Right lobe of liver (tissue), 6 donors: Measurements from ENCODE around the gene MAP2K4. TPM values are rescaled to one million over a fixed set of nuclear protein-coding genes. Genes with fewer than 3 reads are reported as not detected.

Experiments used
- ATAC-seq, 4 donors: fragments of 200-7000 bp; cut with Tn5 transposase; one replicate each; pipeline ENCODE4 v1.9.1; 2020; ENCODE audit warnings: mild to moderate bottlenecking in 4 of 4, moderate library complexity in 4 of 4
- DNase-seq, 3 donors: peaks; one replicate each; pipeline ENCODE4 v3.0.0-alpha.2; 2020
- H3K27ac ChIP-seq, 3 donors: fragments of 200-600 bp; one replicate each; pipeline ENCODE4 v1.8.0; 2022
- H3K27me3 ChIP-seq, 2 donors: fragments of 200-600 bp; one replicate each; pipeline ENCODE4 v1.8.0; 2022
- H3K36me3 ChIP-seq, 4 donors: fragments of 200-600 bp; sonication (generic) in 1 of 4; one replicate each; pipeline versions ENCODE4 v1.5.1 to v1.8.0; 2017 to 2022; ENCODE audit warnings: control low read depth in 1 of 4
- H3K4me1 ChIP-seq, 4 donors: fragments of 200-600 bp; sonication (generic) in 1 of 4; one replicate each; pipeline versions ENCODE4 v1.5.1 to v1.8.0; 2017 to 2022; ENCODE audit warnings: control low read depth in 1 of 4
- H3K4me3 ChIP-seq, 3 donors: fragments of 200-600 bp; one replicate each; pipeline ENCODE4 v1.8.0; 2022
- H3K9me3 ChIP-seq, 4 donors: fragments of 200-600 bp; sonication (generic) in 1 of 4; one replicate each; pipeline versions ENCODE4 v1.5.1 to v1.8.0; 2017 to 2022; ENCODE audit warnings: control low read depth in 1 of 4
- POLR2A ChIP-seq: fragments of 450-650 bp; IDR thresholded peaks from one replicate; pipeline ENCODE4 v1.6.1; 2017; ENCODE audit warnings: antibody characterized with exemption, mild to moderate bottlenecking
- WGBS: methylation state at CpG from one replicate; pipeline ENCODE4 v1.1.6; 2018; ENCODE audit warnings: low coverage, low lambda C conversion rate; ENCODE audit not compliant: insufficient coverage; ENCODE audit errors: missing lambda C conversion rate; 5-methylcytosine and 5-hydroxymethylcytosine counted together
- intact Hi-C, 2 donors: fragments of 100-400 bp; cut with DNase I; formaldehyde crosslinking; loops; one replicate each; pipeline versions ENCODE4 v1.11.2 to v1.14.1; 2022
- total RNA-seq, 6 experiments: library from RNA; depleted of rRNA in 2 of 6; stranded (reverse); fragments of >200 nt in 2 of 6; fragmentation: NEBNext Ultra II Directional in 3 of 6; extraction: Animal tissue kit (Norgen Biotek cat#: 25700) in 3 of 6; gene quantifications; one replicate each; pipeline versions ENCODE4 v1.1.0 to v1.2.4, GENCODE V29; 2016 to 2023
- TF ChIP-seq, protein P1 (sequence below), 4 donors: fragments of 200-600 bp in 3 of 4; fragments of 450-650 bp in 1 of 4; IDR thresholded peaks; one replicate each; pipeline versions ENCODE4 v1.5.1 to v1.8.0; 2016 to 2022; ENCODE audit warnings: antibody characterized with exemption in 4 of 4, mild to moderate bottlenecking in 2 of 4
- donor health status: DM: no; HTN: yes; CAD: no.
- donor health status: DM: no; HTN: no; CAD: no.
- donor health status: DM: no; HTN: no; CAD: no.
- donor health status: DM: no; HTN: yes; CAD: no.
- donor health status: DM: no; HTN: yes; CAD: no.

MAP2K4 gene
- total RNA-seq, 6 experiments from 2014 or later, result 14.9 to 23.7 (median 18.7) TPM

- Histone ChIP-seq H3K27ac (no peak overlapping the region), H3K9me3 (peaks cover 0 to 3% (median 0%) of the 10 kb centered on the region in 4 donors), H3K4me3 (no peak overlapping the region), H3K4me1 (no peaks in the 10 kb centered on the region), H3K36me3 (peaks cover 0 to 8% (median 4%) of the 10 kb centered on the region in 4 donors), H3K27me3 (no peaks in the 10 kb centered on the region)
- DNase-seq, result no peak
- TF ChIP-seq POLR2A, result no peak
- TF ChIP-seq, protein P1, sequence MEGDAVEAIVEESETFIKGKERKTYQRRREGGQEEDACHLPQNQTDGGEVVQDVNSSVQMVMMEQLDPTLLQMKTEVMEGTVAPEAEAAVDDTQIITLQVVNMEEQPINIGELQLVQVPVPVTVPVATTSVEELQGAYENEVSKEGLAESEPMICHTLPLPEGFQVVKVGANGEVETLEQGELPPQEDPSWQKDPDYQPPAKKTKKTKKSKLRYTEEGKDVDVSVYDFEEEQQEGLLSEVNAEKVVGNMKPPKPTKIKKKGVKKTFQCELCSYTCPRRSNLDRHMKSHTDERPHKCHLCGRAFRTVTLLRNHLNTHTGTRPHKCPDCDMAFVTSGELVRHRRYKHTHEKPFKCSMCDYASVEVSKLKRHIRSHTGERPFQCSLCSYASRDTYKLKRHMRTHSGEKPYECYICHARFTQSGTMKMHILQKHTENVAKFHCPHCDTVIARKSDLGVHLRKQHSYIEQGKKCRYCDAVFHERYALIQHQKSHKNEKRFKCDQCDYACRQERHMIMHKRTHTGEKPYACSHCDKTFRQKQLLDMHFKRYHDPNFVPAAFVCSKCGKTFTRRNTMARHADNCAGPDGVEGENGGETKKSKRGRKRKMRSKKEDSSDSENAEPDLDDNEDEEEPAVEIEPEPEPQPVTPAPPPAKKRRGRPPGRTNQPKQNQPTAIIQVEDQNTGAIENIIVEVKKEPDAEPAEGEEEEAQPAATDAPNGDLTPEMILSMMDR (IDR thresholded peaks at IDR 0.05), result no peak
- intact Hi-C loops, result no loop called here
- WGBS, result 89% methylated on average over 3 of the region's 3 CpGs
- ATAC-seq, result no peak
Observed at GRCh38 chr17:12134101-12134500, 113.4 kb downstream of the MAP2K4 start.

DNA sequence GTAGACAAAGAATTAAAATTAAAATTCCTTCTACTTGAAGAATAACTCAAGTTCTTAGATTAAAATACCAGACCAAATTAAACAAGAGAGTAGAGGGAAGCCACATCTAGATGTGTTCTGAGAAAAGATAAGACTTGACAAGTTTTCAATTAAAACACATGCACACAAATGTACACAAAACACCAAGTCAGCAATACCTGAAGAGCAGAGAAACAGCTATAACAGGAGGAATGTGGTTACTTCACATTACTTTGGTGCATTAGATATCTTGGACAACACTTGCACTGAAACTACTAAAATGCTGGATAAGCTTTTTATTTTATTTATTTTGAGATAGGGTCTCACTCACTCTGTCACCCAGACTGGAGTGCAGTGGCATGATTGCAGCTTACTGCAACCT is 113.9 kb downstream of the MAP2K4 start:
- no peaks in the 10 kb centered on the region for H3K4me1 ChIP-seq

DNA sequence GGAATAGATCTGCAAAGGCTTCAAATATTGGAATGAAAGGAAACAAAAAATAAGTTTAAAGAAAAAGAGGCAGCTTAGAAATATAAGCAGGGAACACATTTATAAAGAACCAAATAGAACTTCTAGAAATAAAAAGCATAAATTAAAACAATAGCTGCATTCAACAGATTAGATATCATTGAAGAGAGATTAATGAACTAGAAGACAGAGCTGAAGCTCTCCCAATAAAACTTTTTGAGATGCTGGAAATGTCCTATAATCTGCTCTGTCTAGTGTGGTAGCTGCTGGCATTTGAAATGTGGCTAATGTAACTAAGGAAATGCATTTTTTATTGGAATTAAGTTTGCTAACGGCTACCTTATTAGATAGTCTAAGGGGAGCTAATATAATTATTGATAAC is 115.6 kb downstream of the MAP2K4 start:
- peaks cover 0 to 9% (median 6%) of the 10 kb centered on the region in 4 donors for H3K36me3 ChIP-seq
- 100% methylated on average over 1 of the region's 1 CpG for WGBS

More for the DNA sequence above, 113.9 kb downstream of the MAP2K4 start:
- no peak overlapping the region for H3K4me3 ChIP-seq
- H3K9me3 ChIP-seq, result peaks cover 0 to 3% (median 0%) of the 10 kb centered on the region in 4 donors
- no peak for TF ChIP-seq POLR2A
- TF ChIP-seq, protein P1 (IDR thresholded peaks at IDR 0.05), result no peak
- H3K36me3 ChIP-seq, result peaks cover 0 to 4% (median 2%) of the 10 kb centered on the region in 4 donors
- intact Hi-C loops, result no loop called here
- no peak overlapping the region for H3K27ac ChIP-seq
- H3K27me3 ChIP-seq, result no peaks in the 10 kb centered on the region
- no peak for DNase-seq
- ATAC-seq, result no peak

DNA sequence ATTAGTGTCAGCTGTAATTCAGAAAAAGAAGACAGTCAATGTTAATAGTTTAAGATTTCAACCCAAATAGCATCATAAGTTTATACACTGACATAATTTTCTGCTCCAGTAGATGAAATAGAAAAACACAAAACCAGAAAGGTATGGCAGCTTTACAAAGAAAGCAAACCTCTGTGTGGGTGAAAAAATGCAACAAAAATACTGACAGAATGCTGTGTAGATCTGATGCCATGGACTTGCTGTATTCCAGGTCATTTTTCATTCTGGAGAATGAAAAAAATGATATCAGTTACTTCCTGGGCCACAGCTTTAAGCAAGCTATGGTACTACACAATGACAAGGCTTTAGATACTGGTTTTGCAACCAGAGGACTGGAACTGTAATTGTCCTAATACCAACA is 116.0 kb downstream of the MAP2K4 start:
- Histone ChIP-seq H3K36me3 (peaks cover 0 to 13% (median 9%) of the 10 kb centered on the region in 4 donors), H3K27me3 (no peaks in the 10 kb centered on the region), H3K4me1 (no peaks in the 10 kb centered on the region), H3K27ac (no peak overlapping the region), H3K4me3 (no peak overlapping the region), H3K9me3 (peaks cover 0 to 3% (median 0%) of the 10 kb centered on the region in 4 donors)
- ATAC-seq, result no peak
- intact Hi-C loops, result no loop called here
- DNase-seq, result no peak
- no peak for TF ChIP-seq POLR2A
- TF ChIP-seq, protein P1 (IDR thresholded peaks at IDR 0.05), result no peak

More for the DNA sequence above, 115.6 kb downstream of the MAP2K4 start:
- ATAC-seq, result no peak
- Histone ChIP-seq H3K4me1 (no peaks in the 10 kb centered on the region), H3K9me3 (peaks cover 0 to 3% (median 0%) of the 10 kb centered on the region in 4 donors), H3K4me3 (no peak overlapping the region), H3K27ac (no peak overlapping the region), H3K27me3 (no peaks in the 10 kb centered on the region)
- intact Hi-C loops, result no loop called here
- no peak for DNase-seq
- no peak for TF ChIP-seq POLR2A
- TF ChIP-seq, protein P1 (IDR thresholded peaks at IDR 0.05), result no peak

- TF ChIP-seq POLR2A, result no peak
- TF ChIP-seq, protein P1 (IDR thresholded peaks at IDR 0.05), result no peak
- WGBS, result 85% methylated on average over 1 of the region's 1 CpG
- ATAC-seq, result no peak
- DNase-seq, result no peak
- intact Hi-C loops, result no loop called here
- Histone ChIP-seq H3K9me3 (peaks cover 0 to 3% (median 0%) of the 10 kb centered on the region in 4 donors), H3K27ac (no peak overlapping the region), H3K36me3 (peaks cover 0 to 20% (median 16%) of the 10 kb centered on the region in 4 donors), H3K4me1 (no peaks in the 10 kb centered on the region), H3K27me3 (no peaks in the 10 kb centered on the region), H3K4me3 (no peak overlapping the region)
Observed at GRCh38 chr17:12137859-12138258, 117.2 kb downstream of the MAP2K4 start.
